Loucy (cell line): ENCODE data around the gene CAMTA1.

ENCODE experiments used
- EZH2phosphoT487 ChIP-seq: fragments of 200-600 bp; IDR thresholded peaks from 2 replicates; pipeline ENCODE4 v1.6.1; 2018; ENCODE audit warnings: antibody characterized with exemption, mild to moderate bottlenecking, moderate library complexity, borderline replicate concordance
- TF ChIP-seq, protein P1 (sequence below): fragments of 200-600 bp; sonication (generic); conservative IDR thresholded peaks from 2 replicates; pipeline ENCODE4 v1.5.1; 2014; ENCODE audit warnings: mild to moderate bottlenecking, antibody characterized with exemption, low read length

- TF ChIP-seq, protein P1, sequence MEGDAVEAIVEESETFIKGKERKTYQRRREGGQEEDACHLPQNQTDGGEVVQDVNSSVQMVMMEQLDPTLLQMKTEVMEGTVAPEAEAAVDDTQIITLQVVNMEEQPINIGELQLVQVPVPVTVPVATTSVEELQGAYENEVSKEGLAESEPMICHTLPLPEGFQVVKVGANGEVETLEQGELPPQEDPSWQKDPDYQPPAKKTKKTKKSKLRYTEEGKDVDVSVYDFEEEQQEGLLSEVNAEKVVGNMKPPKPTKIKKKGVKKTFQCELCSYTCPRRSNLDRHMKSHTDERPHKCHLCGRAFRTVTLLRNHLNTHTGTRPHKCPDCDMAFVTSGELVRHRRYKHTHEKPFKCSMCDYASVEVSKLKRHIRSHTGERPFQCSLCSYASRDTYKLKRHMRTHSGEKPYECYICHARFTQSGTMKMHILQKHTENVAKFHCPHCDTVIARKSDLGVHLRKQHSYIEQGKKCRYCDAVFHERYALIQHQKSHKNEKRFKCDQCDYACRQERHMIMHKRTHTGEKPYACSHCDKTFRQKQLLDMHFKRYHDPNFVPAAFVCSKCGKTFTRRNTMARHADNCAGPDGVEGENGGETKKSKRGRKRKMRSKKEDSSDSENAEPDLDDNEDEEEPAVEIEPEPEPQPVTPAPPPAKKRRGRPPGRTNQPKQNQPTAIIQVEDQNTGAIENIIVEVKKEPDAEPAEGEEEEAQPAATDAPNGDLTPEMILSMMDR, result no peak
- TF ChIP-seq EZH2phosphoT487, result no peak
Observed at GRCh38 chr1:6966326-6966725, 181.1 kb downstream of the CAMTA1 start.
